ENCODE data around the gene GINS1. TPM values are rescaled to one million over a fixed set of nuclear protein-coding genes. Genes with fewer than 3 reads are reported as not detected.

GINS1 gene
- total RNA-seq, 1 donor from 2014 or later, result not detected

DNA sequence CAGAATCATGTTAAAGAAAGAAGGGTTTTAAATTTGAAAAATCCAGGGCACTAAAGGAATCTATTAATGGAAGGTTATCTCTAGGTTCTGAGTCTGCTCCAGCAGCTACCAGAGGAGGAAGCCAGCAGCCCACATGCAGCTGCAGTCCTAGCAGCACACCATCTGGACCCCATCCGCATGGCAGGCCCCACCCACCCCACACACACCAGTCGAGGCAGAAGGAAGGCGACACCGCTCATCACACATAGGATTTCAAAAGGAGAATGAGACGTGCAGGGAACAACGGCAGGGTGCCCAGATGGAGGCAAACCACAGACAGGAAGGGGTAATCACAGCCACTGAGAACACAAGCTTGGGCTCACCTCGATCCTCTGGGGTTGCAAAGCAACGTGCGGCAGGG lies 78.9 kb downstream of the GINS1 start:
- H3K36me3 ChIP-seq, result peaks cover 38 to 60% of the 10 kb centered on the region in 2 donors
- no peaks in the 10 kb centered on the region for H3K9me3 ChIP-seq

GRCh38 chr20:25487306-25487705 lies 79.8 kb downstream of the GINS1 start:
- intact Hi-C loops (cut with DNase I), result no loop called here
- peaks cover 32 to 50% of the 10 kb centered on the region in 2 donors for H3K36me3 ChIP-seq

More for the DNA sequence above, 78.9 kb downstream of the GINS1 start:
- no peak overlapping the region for H3K27ac ChIP-seq
- H3K4me1 ChIP-seq, result no peaks in the 10 kb centered on the region
- H3K4me3 ChIP-seq, result no peak overlapping the region
- TF ChIP-seq, protein P1, sequence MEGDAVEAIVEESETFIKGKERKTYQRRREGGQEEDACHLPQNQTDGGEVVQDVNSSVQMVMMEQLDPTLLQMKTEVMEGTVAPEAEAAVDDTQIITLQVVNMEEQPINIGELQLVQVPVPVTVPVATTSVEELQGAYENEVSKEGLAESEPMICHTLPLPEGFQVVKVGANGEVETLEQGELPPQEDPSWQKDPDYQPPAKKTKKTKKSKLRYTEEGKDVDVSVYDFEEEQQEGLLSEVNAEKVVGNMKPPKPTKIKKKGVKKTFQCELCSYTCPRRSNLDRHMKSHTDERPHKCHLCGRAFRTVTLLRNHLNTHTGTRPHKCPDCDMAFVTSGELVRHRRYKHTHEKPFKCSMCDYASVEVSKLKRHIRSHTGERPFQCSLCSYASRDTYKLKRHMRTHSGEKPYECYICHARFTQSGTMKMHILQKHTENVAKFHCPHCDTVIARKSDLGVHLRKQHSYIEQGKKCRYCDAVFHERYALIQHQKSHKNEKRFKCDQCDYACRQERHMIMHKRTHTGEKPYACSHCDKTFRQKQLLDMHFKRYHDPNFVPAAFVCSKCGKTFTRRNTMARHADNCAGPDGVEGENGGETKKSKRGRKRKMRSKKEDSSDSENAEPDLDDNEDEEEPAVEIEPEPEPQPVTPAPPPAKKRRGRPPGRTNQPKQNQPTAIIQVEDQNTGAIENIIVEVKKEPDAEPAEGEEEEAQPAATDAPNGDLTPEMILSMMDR (IDR thresholded peaks at IDR 0.05), result no peak
- H3K27me3 ChIP-seq, result no peaks in the 10 kb centered on the region
- DNase-seq (ENCODE audit: low spot score in 2 of 2), result no peak
- intact Hi-C loops (cut with DNase I), result no loop called here

DNA sequence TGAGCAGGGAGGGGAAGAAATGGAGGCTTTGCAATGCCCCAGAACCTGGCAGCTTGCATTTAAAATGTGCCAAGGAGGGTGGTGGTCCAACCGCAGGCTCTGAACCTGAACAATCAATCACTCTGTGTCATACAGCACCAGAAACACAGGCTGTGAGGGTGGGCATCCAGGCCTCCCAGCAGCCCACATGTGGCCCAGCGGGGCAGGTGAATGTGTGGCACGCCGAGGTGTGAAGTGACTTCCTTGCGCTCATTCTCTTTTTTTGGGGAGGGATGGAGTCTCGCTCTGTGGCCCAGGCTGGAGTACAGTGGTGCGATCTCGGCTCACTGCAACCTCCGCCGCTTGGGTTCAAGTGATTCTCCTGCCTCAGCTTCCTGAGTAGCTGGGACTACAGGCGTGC lies 80.5 kb downstream of the GINS1 start:
- no peaks in the 10 kb centered on the region for H3K27me3 ChIP-seq
- no peaks in the 10 kb centered on the region for H3K9me3 ChIP-seq
- intact Hi-C loops (cut with DNase I), result no loop called here
- TF ChIP-seq, protein P1 (IDR thresholded peaks at IDR 0.05), result no peak
- no peaks in the 10 kb centered on the region for H3K4me1 ChIP-seq
- no peak overlapping the region for H3K27ac ChIP-seq
- peaks cover 32 to 50% of the 10 kb centered on the region in 2 donors for H3K36me3 ChIP-seq
- H3K4me3 ChIP-seq, result no peak overlapping the region
- no peak for DNase-seq (ENCODE audit: low spot score in 2 of 2)

More at GRCh38 chr20:25487306-25487705, 79.8 kb downstream of the GINS1 start:
- no peaks in the 10 kb centered on the region for H3K4me1 ChIP-seq
- H3K4me3 ChIP-seq, result no peak overlapping the region
- TF ChIP-seq, protein P1 (IDR thresholded peaks at IDR 0.05), result no peak
- DNase-seq (ENCODE audit: low spot score in 2 of 2), result no peak
- no peaks in the 10 kb centered on the region for H3K27me3 ChIP-seq
- no peak overlapping the region for H3K27ac ChIP-seq
- no peaks in the 10 kb centered on the region for H3K9me3 ChIP-seq

DNA sequence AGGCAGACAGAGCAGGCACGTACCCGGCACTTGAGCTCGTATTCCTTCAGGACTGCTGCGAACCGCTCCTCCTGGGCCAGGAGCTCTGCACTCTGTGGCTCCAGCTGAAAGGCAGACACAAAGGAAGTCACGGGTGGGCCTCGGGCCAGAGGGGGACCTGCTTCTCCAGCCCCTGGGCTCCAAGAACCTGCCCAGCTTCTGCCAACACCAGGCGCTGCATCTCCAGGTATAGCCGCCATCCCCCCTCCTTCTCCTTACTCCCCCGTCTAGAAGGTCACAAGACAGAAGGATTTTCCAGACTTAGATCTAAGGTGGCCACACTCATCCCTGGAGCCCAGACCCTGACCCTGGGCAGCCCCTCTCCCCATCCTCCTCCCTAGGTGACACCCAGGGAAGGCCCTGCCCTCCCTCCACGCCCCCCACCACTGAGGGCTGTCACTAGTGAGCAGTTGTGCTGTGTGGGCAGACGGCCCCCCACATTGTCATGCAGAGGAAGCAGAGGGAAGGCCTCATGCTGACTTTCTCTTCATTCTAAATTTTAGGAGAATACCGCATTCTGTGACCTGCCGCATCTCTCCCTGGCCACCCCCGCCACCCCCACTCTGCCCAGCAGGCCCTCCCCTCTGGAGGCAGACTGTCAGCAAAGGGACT lies 81.9 kb downstream of the GINS1 start:
- Histone ChIP-seq H3K36me3 (peaks cover 32 to 46% of the 10 kb centered on the region in 2 donors), H3K4me3 (no peak overlapping the region), H3K9me3 (no peaks in the 10 kb centered on the region), H3K4me1 (no peaks in the 10 kb centered on the region), H3K27ac (no peak overlapping the region), H3K27me3 (no peaks in the 10 kb centered on the region)
- TF ChIP-seq, protein P1 (IDR thresholded peaks at IDR 0.05), result no peak
- no peak for DNase-seq (ENCODE audit: low spot score in 2 of 2)
- intact Hi-C loops (cut with DNase I), result no loop called here

DNA sequence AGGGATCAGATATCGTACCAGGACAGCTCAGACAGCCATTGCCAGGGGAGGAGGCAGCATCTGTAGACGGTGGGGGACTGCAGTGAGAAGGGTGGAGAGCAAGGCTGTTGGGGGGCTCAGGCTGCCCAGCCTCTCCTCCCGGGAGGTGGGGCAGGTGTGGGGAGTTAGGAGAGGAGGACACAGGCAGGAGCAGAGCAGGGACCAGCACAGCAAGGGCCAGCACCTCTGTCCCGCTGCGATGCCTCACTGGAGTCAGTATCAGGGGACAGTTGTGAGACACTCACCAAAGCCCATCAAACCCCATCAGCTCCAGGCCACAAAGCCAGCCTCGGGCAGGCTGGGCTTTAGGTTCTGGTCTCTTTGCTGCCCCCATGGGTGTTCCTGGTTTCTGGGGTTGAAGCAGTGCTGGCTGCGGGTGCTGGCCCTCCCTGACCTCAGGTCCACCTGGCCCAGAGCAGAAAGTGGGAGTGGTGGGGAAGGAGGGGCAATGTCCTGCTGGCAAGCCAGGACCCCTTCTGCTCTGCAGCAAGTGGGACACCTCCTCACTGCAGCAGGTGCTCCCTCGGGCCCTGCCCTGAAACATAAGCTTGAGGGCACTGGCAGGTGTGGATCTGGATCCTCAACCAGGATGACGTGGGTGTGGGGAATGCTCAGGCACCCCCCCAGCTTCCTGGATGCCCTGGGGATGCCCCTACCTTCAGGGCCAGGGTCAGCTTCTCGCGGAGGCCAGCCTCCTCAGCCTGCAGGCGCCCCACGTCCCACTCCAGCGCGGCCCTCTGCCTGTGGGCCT lies 83.4 kb downstream of the GINS1 start:
- TF ChIP-seq, protein P1 (IDR thresholded peaks at IDR 0.05), result no peak
- Histone ChIP-seq H3K4me3 (no peak overlapping the region), H3K4me1 (no peaks in the 10 kb centered on the region), H3K36me3 (peaks cover 45 to 46% of the 10 kb centered on the region in 2 donors), H3K27ac (no peak overlapping the region), H3K27me3 (no peaks in the 10 kb centered on the region), H3K9me3 (no peaks in the 10 kb centered on the region)
- no peak for DNase-seq (ENCODE audit: low spot score in 2 of 2)
- intact Hi-C loops (cut with DNase I), result no loop called here

Data from ascending aorta (tissue), 2 donors.